Keratinocyte (primary cell): ENCODE results near the gene ZNF148. TPM values are rescaled to one million over a fixed set of nuclear protein-coding genes. Genes with fewer than 3 reads are reported as not detected.

Experiments used
- DNase-seq: peaks from one replicate; pipeline ENCODE4 v3.0.0-alpha.2; 2011; ENCODE audit warnings: low read depth, missing footprints, low spot score
- FAIRE-seq: peaks from 2 replicates; lab custom pipeline; 2011; peaks lifted over from hg19 to GRCh38; lab: Jason Lieb, UNC
- H2AFZ ChIP-seq: 2 replicates; pipeline ENCODE4 v1.6.0; 2012; ENCODE audit warnings: low read length, control low read depth, inconsistent platforms; ENCODE audit not compliant: control insufficient read depth
- H3K27ac ChIP-seq: 2 replicates; pipeline ENCODE4 v1.5.1; 2011; ENCODE audit warnings: low read length; ENCODE audit not compliant: control insufficient read depth, insufficient read depth
- H3K27me3 ChIP-seq: 3 replicates; pipeline ENCODE4 v1.6.0; 2011; ENCODE audit warnings: low read length; ENCODE audit not compliant: control insufficient read depth, insufficient read depth; ENCODE audit errors: extremely low read depth
- H3K36me3 ChIP-seq, 2 experiments: 2 replicates in 1 of 2; 3 replicates in 1 of 2; pipeline ENCODE4 v1.5.1; 2011; ENCODE audit warnings: low read length in 2 of 2, mild to moderate bottlenecking in 1 of 2; ENCODE audit not compliant: control insufficient read depth in 2 of 2, insufficient read depth in 2 of 2; ENCODE audit errors: extremely low read depth in 1 of 2
- H3K4me1 ChIP-seq: 3 replicates; pipeline ENCODE4 v1.5.1; 2011; ENCODE audit warnings: low read length; ENCODE audit not compliant: control insufficient read depth, insufficient read depth; ENCODE audit errors: extremely low read depth
- H3K4me2 ChIP-seq: 3 replicates; pipeline ENCODE4 v1.6.0; 2011; ENCODE audit warnings: low read depth, low read length; ENCODE audit not compliant: control insufficient read depth, insufficient read depth; ENCODE audit errors: extremely low read depth
- H3K4me3 ChIP-seq, 3 experiments: fragments of 200-600 bp in 1 of 3; sonication (generic) in 1 of 3; 2 replicates in 2 of 3; 3 replicates in 1 of 3; pipeline ENCODE4 v1.5.1; 2011 to 2016; ENCODE audit warnings: low read length in 3 of 3, mild to moderate bottlenecking in 3 of 3, control low read depth in 2 of 3, inconsistent platforms in 1 of 3, low read depth in 1 of 3, mixed read lengths in 1 of 3, mixed run types in 1 of 3, moderate library complexity in 1 of 3; ENCODE audit not compliant: control insufficient read depth in 2 of 3, insufficient read depth in 2 of 3; ENCODE audit errors: extremely low read depth in 1 of 3
- H3K79me2 ChIP-seq: 2 replicates; pipeline ENCODE4 v1.6.0; 2012; ENCODE audit warnings: low read length; ENCODE audit not compliant: control insufficient read depth, insufficient read depth
- H3K9ac ChIP-seq: 3 replicates; pipeline ENCODE4 v1.6.0; 2011; ENCODE audit warnings: low read length; ENCODE audit not compliant: control insufficient read depth, insufficient read depth; ENCODE audit errors: extremely low read depth
- H3K9me1 ChIP-seq: 3 replicates; pipeline ENCODE4 v1.6.0; 2011; ENCODE audit warnings: low read length; ENCODE audit not compliant: control insufficient read depth, insufficient read depth; ENCODE audit errors: extremely low read depth
- H3K9me3 ChIP-seq: 2 replicates; pipeline ENCODE4 v1.5.1; 2012; ENCODE audit warnings: low read depth, low read length; ENCODE audit not compliant: control insufficient read depth
- H4K20me1 ChIP-seq: 3 replicates; pipeline ENCODE4 v1.6.0; 2011; ENCODE audit warnings: low read length; ENCODE audit not compliant: control insufficient read depth, insufficient read depth; ENCODE audit errors: extremely low read depth
- EZH2 ChIP-seq: IDR thresholded peaks from one replicate; pipeline ENCODE4 v1.6.1; 2012; ENCODE audit warnings: inconsistent platforms, mild to moderate bottlenecking, low read length, moderate library complexity
- dilution Hi-C: fragments of 300-500 bp; cut with MboI; formaldehyde crosslinking; loops from one replicate; pipeline ENCODE4 v1.7.0; 2020; ENCODE audit warnings: low sequenced_read_pairs; ENCODE audit not compliant: extremely low pct_ligation_motif_present
- polyA plus RNA-seq, 5 experiments: library from polyadenylated mRNA; depleted of rRNA in 3 of 5; stranded (reverse) in 3 of 5; stranded (forward) in 1 of 5; unstranded in 1 of 5; fragments of >200 nt; gene quantifications; 1 replicate in 1 of 5; 2 replicates in 3 of 5; 3 replicates in 1 of 5; pipeline versions ENCODE4 v1.2.1 to v1.2.3, GENCODE V29; 2011 to 2012; ENCODE audit warnings: missing spikeins in 2 of 5, low read depth in 1 of 5, low replicate concordance in 1 of 5
- TF ChIP-seq, protein P1 (sequence below), 3 experiments: IDR thresholded peaks in 1 of 3; conservative IDR thresholded peaks in 1 of 3; optimal IDR thresholded peaks in 1 of 3; 2 replicates in 2 of 3; 3 replicates in 1 of 3; pipeline versions ENCODE3 to v1.5.1; 2011; ENCODE audit warnings: low read length in 3 of 3, mild to moderate bottlenecking in 3 of 3, moderate library complexity in 2 of 3, control low read depth in 1 of 3, inconsistent platforms in 1 of 3; ENCODE audit not compliant: insufficient read depth in 2 of 3; ENCODE audit errors: extremely low read depth in 1 of 3

ZNF148 gene
- polyA plus RNA-seq, 1 donor (not counting 4 experiments of a cell fraction or from before 2014, with no cell fraction given): 21.4 TPM

DNA sequence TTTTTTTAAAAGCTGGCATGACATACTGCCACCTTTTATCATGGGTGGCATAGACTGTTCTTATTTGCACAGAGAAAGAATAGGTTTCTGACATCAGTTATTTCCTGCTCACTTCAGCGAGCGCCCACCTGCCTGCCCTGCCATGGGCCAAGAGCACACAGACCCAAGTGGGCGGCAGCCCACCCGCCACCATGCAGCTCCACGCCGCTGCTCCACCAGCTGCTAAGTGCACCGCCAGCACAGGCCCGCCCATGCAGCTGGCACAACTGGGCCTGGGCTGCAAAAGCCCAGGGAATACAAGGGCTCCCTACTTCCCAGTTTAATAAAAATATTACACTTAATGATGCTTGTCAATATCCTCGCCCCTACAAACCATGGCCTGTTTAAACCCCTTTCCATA, 15.4 kb downstream of the ZNF148 start:
- Histone ChIP-seq H3K9ac (no peak overlapping the region), H3K9me3 (no peaks in the 10 kb centered on the region), H3K4me1 (peaks cover 5% of the 10 kb centered on the region), H4K20me1 (peaks cover 3% of the 10 kb centered on the region), H3K27me3 (no peaks in the 10 kb centered on the region), H3K36me3 (no peaks in the 10 kb centered on the region), H3K9me1 (no peaks in the 10 kb centered on the region), H3K4me2 (no peak overlapping the region), H2AFZ (no peak overlapping the region), H3K79me2 (peaks cover 98% of the 10 kb centered on the region), H3K27ac (no peak overlapping the region), H3K4me3 (no peak overlapping the region)
- dilution Hi-C loops: no loop called here
- TF ChIP-seq EZH2: no peak
- TF ChIP-seq, protein P1, sequence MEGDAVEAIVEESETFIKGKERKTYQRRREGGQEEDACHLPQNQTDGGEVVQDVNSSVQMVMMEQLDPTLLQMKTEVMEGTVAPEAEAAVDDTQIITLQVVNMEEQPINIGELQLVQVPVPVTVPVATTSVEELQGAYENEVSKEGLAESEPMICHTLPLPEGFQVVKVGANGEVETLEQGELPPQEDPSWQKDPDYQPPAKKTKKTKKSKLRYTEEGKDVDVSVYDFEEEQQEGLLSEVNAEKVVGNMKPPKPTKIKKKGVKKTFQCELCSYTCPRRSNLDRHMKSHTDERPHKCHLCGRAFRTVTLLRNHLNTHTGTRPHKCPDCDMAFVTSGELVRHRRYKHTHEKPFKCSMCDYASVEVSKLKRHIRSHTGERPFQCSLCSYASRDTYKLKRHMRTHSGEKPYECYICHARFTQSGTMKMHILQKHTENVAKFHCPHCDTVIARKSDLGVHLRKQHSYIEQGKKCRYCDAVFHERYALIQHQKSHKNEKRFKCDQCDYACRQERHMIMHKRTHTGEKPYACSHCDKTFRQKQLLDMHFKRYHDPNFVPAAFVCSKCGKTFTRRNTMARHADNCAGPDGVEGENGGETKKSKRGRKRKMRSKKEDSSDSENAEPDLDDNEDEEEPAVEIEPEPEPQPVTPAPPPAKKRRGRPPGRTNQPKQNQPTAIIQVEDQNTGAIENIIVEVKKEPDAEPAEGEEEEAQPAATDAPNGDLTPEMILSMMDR (optimal IDR thresholded peaks at IDR 0.05 in 1 of 3, IDR thresholded peaks at IDR 0.05 in 1 of 3, conservative IDR thresholded peaks at IDR 0.05 in 1 of 3; ENCODE audit: extremely low read depth in 1 of 3, insufficient read depth in 2 of 3, low read length in 3 of 3): no peak
- no peak for DNase-seq
- FAIRE-seq: no peak

DNA sequence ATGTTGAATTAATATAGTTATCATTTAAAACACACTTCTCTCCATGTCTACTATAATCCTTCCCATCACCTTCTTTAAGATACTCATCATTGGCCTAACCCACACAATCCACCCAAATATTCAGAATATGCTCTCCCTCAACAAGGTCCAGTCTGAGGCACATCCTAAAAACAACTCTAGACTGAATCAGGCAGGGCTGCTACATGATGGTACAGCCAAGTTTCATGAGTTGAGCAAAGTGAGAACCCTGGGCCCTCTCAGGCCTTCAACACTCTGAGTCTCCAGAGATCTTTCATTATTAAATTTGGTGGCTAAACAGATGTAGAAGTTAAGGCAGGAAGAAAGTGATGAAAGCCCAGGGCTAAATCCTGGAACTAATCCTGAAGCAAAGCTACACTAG, 16.2 kb downstream of the ZNF148 start:
- Histone ChIP-seq H3K9me1 (no peaks in the 10 kb centered on the region), H3K4me1 (peaks cover 5% of the 10 kb centered on the region), H3K27ac (no peak overlapping the region), H3K9ac (no peak overlapping the region), H3K27me3 (no peaks in the 10 kb centered on the region), H3K9me3 (no peaks in the 10 kb centered on the region), H2AFZ (no peak overlapping the region), H3K79me2 (peaks cover 95% of the 10 kb centered on the region), H4K20me1 (peaks cover 3% of the 10 kb centered on the region), H3K4me3 (no peak overlapping the region), H3K4me2 (no peak overlapping the region), H3K36me3 (no peaks in the 10 kb centered on the region)
- dilution Hi-C loops: no loop called here
- DNase-seq (no peak), FAIRE-seq (no peak)
- TF ChIP-seq EZH2: no peak
- TF ChIP-seq, protein P1 (optimal IDR thresholded peaks at IDR 0.05 in 1 of 3, IDR thresholded peaks at IDR 0.05 in 1 of 3, conservative IDR thresholded peaks at IDR 0.05 in 1 of 3; ENCODE audit: extremely low read depth in 1 of 3, insufficient read depth in 2 of 3, low read length in 3 of 3): no peak
